ENCODE measurements around the gene SLC35E3. TPM values are rescaled to one million over a fixed set of nuclear protein-coding genes. Genes with fewer than 3 reads are reported as not detected.

Gene SLC35E3
- total RNA-seq, 2 experiments from 2014 or later = 26.6 to 39.1 TPM

GRCh38 chr12:68743356-68743755 lies 2.6 kb upstream of the SLC35E3 start:
- H4K20me1 ChIP-seq (ENCODE audit: insufficient read depth, low read length) = no peaks in the 10 kb centered on the region
- peaks cover 23% of the 10 kb centered on the region for H3K79me2 ChIP-seq (ENCODE audit: insufficient read depth, low read depth, low read length)
- H2AFZ ChIP-seq (ENCODE audit: low read length) = no peak overlapping the region
- no peak for DNase-seq (ENCODE audit: low spot score)
- peaks cover 61% of the 10 kb centered on the region for H3K36me3 ChIP-seq (ENCODE audit: insufficient read depth, low read length)
- H3K4me2 ChIP-seq (ENCODE audit: low read length) = no peak overlapping the region
- H3K4me3 ChIP-seq (ENCODE audit: low read depth, low read length, poor library complexity, severe bottlenecking) = no peak overlapping the region
- no peaks in the 10 kb centered on the region for H3K9me3 ChIP-seq (ENCODE audit: low read length)
- POLR2A ChIA-PET = no interaction called here
- BruUV-seq (replicated peaks) = no TSS peak
- H3K9me2 ChIP-seq (ENCODE audit: insufficient read depth, low read length) = no peaks in the 10 kb centered on the region
- TF ChIP-seq EZH2phosphoT487 (IDR thresholded peaks at IDR 0.05; ENCODE audit: borderline replicate concordance, low read depth, low read length) (no peak), CTCF (conservative IDR thresholded peaks at IDR 0.05; ENCODE audit: low read length) (no peak)
- intact Hi-C loops (cut with micrococcal nuclease; ENCODE audit: unreplicated experiment) = loop anchor here (10.0 kb wide), 1 partner anchor 389 kb away; no protein-coding TSS in a partner anchor
- CTCF ChIA-PET (ENCODE audit: unreplicated experiment) = no interaction called here
- H3K4me1 ChIP-seq (ENCODE audit: insufficient read depth, low read length, poor library complexity, severe bottlenecking) = peaks cover 22% of the 10 kb centered on the region
- peak overlapping the region; percentile 14 for H3K27ac ChIP-seq (ENCODE audit: low read depth, low read length, poor library complexity, severe bottlenecking)

- CTCF ChIA-PET (ENCODE audit: unreplicated experiment) = interaction anchor here (1.3 kb wide), 1 partner anchor 26 kb away, joined by 3 read pairs; no protein-coding TSS in a partner anchor
- Histone ChIP-seq H3K27ac (ENCODE audit: low read depth, low read length, poor library complexity, severe bottlenecking) (peak overlapping the region; percentile 59), H2AFZ (ENCODE audit: low read length) (peak overlapping the region; percentile 96), H3K79me2 (ENCODE audit: insufficient read depth, low read depth, low read length) (peaks cover 42% of the 10 kb centered on the region), H3K4me2 (ENCODE audit: low read length) (peak overlapping the region; percentile 82), H3K4me3 (ENCODE audit: low read depth, low read length, poor library complexity, severe bottlenecking) (peak overlapping the region; percentile 92), H3K9me3 (ENCODE audit: low read length) (no peaks in the 10 kb centered on the region), H3K36me3 (ENCODE audit: insufficient read depth, low read length) (peaks cover 61% of the 10 kb centered on the region), H3K9me2 (ENCODE audit: insufficient read depth, low read length) (no peaks in the 10 kb centered on the region), H4K20me1 (ENCODE audit: insufficient read depth, low read length) (no peaks in the 10 kb centered on the region), H3K4me1 (ENCODE audit: insufficient read depth, low read length, poor library complexity, severe bottlenecking) (peaks cover 41% of the 10 kb centered on the region)
- peak; percentile 22 for DNase-seq (ENCODE audit: low spot score)
- intact Hi-C loops (cut with micrococcal nuclease; ENCODE audit: unreplicated experiment) = loop anchor here (5.0 to 10.0 kb wide), 2 partner anchors 133 to 391 kb away; partner anchors contain the start of gene RAP1B
- POLR2A ChIA-PET = interaction anchor here (0.7 to 3.0 kb wide), 10 partner anchors 10 to 64 kb away, joined by 3 to 20 read pairs (median 6); partner anchors contain the start of gene MDM2
- TSS peak; percentile 88 for BruUV-seq (replicated peaks)
- TF ChIP-seq EZH2phosphoT487 (IDR thresholded peaks at IDR 0.05; ENCODE audit: borderline replicate concordance, low read depth, low read length) = no peak
- TF ChIP-seq CTCF (conservative IDR thresholded peaks at IDR 0.05; ENCODE audit: low read length) = no peak
Measured at GRCh38 chr12:68745376-68745903, 536 bp upstream of the SLC35E3 start.
